Measurements from ENCODE around the gene PAX4.
A peak's percentile ranks its signal among the peaks of the same experiment; 100 is the strongest.

Gene PAX4

DNA sequence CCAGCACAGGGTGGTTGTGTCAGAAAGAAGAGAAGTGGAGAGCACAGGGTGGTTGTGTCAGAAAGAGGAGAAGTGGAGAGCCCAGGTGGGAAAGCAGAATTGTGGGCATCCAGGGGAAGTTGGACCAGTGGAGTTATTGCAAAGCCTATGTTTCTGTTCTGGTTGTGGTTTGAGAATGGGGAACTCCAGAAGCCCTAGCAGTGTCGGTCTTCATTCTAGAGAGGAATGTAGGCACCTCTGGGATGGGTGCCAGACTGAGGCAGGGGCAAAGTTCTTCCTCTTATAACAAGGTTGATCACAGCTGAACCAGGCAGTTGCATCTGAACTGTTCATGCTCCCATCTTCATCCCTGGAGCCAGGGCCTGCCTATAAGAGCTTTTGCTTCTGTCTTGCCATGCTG lies 23.5 kb downstream of the PAX4 start:
- no peak for DNase-seq (ENCODE audit: low read depth)
- TF ChIP-seq, protein P1, sequence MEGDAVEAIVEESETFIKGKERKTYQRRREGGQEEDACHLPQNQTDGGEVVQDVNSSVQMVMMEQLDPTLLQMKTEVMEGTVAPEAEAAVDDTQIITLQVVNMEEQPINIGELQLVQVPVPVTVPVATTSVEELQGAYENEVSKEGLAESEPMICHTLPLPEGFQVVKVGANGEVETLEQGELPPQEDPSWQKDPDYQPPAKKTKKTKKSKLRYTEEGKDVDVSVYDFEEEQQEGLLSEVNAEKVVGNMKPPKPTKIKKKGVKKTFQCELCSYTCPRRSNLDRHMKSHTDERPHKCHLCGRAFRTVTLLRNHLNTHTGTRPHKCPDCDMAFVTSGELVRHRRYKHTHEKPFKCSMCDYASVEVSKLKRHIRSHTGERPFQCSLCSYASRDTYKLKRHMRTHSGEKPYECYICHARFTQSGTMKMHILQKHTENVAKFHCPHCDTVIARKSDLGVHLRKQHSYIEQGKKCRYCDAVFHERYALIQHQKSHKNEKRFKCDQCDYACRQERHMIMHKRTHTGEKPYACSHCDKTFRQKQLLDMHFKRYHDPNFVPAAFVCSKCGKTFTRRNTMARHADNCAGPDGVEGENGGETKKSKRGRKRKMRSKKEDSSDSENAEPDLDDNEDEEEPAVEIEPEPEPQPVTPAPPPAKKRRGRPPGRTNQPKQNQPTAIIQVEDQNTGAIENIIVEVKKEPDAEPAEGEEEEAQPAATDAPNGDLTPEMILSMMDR (conservative IDR thresholded peaks at IDR 0.05; ENCODE audit: low read depth, low read length) = no peak
- H3K4me3 ChIP-seq (ENCODE audit: low read depth, low read length) = no peak overlapping the region

DNA sequence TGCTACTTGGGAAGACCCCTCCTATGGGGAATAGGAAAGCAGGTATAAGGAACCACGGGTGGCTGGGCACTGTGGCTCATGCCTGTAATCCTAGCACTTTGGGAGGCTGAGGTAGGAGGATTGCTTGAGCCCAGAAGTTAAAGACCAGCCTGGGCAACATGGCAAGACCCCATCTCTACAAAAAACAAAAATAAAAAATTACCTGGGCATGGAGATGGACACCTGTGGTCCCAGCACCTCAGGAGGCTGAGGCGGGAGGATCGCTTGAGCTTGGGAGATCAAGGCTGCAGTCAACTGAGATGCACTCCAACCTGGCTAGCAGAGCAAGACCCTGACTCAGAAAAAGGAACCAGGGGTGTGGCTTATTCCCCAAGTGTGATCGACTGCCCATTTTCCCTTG lies 25.4 kb downstream of the PAX4 start:
- DNase-seq (ENCODE audit: low read depth) = no peak
- H3K4me3 ChIP-seq (ENCODE audit: low read depth, low read length) = no peak overlapping the region
- TF ChIP-seq, protein P1 (conservative IDR thresholded peaks at IDR 0.05; ENCODE audit: low read depth, low read length) = no peak

DNA sequence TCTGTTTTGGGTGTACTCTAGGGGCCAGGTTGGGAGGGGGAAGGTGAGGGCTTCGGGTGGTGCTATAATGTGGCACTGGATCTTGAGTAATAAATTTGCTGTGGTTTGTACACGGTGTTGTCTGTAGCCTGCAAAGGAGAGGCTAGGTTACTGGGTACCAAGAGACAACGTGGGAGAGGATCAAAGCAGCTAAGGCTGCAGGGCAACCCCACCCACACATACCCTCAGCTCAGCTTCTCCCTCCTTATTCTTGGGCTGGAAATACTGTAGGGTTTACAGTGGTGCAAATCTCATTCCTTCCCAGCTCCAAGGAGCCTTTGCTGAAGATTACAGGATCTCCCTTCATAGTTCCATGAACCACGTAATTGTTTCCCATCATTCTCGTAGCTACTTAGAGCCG lies 26.4 kb downstream of the PAX4 start:
- H3K4me3 ChIP-seq (ENCODE audit: low read depth, low read length) = no peak overlapping the region
- TF ChIP-seq, protein P1 (conservative IDR thresholded peaks at IDR 0.05; ENCODE audit: low read depth, low read length) = no peak
- no peak for DNase-seq (ENCODE audit: low read depth)

DNA sequence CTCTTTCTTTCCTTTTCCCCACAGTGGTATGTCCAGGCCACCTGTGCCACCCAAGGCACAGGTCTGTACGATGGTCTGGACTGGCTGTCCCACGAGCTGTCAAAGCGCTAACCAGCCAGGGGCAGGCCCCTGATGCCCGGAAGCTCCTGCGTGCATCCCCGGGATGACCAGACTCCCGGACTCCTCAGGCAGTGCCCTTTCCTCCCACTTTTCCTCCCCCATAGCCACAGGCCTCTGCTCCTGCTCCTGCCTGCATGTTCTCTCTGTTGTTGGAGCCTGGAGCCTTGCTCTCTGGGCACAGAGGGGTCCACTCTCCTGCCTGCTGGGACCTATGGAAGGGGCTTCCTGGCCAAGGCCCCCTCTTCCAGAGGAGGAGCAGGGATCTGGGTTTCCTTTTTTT lies 26.8 kb downstream of the PAX4 start:
- DNase-seq (ENCODE audit: low read depth) = no peak

DNA sequence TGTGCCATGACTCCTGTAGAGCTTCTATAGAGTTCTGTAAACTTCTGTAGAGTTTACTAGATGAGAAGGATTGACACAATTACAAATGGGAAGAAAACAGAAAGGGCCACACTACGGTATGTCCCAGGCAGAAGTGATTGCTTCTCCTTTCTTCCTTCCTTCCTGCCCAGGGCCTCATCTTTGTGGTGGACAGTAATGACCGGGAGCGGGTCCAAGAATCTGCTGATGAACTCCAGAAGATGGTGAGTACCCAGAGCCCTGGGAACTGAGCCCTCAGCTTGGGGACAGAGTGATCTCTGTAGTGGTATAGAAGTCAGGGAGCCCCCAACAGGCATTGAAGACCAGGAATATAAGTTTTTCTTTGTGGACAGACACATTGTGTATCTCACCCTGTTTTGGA lies 28.0 kb downstream of the PAX4 start:
- no peak overlapping the region for H3K4me3 ChIP-seq (ENCODE audit: low read depth, low read length)
- no peak for DNase-seq (ENCODE audit: low read depth)
- TF ChIP-seq, protein P1 (conservative IDR thresholded peaks at IDR 0.05; ENCODE audit: low read depth, low read length) = no peak

More for the DNA sequence above, 26.8 kb downstream of the PAX4 start:
- TF ChIP-seq, protein P1 (conservative IDR thresholded peaks at IDR 0.05; ENCODE audit: low read depth, low read length) = no peak
- no peak overlapping the region for H3K4me3 ChIP-seq (ENCODE audit: low read depth, low read length)

DNA sequence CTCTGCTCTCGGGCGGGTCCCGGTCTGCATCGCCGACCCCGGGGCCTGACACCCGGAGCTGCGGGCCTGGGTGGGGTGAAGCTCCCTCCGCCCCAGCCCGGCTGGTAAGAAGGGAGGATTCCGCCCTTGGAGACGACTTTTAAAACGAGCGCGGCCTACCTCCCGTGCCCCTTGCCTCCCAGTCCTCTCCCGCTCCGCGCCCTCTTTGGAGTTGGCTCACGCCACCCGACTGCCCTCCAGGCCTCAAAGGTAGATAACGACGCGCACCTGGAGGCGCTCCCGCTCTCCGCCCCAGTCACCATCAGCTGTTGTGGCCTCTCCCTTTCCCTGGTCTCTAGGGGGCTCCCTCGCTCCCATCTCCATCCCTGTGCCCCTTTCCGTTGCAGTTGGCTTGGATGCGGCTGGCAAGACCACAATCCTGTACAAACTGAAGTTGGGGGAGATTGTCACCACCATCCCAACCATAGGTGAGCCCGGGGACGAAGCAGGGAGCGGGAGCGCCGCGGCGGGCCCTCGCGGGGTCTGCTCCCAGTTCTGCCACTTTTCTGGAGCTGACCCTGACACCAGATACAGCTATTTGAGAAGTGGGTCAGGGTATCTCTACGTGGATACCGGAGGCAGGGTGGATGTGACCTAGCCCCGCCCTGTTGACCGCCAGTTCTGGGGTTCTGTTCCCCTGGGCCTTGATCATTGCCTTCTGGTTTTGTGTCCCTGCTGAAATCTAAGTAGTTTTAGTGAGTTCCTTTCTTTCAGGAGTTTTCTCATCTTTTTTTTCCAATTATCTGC lies 29.1 kb downstream of the PAX4 start:
- peak overlapping the region; percentile 89 for H3K4me3 ChIP-seq (ENCODE audit: low read depth, low read length)
- peak; percentile 59 for DNase-seq (ENCODE audit: low read depth)
- TF ChIP-seq, protein P1 (conservative IDR thresholded peaks at IDR 0.05; ENCODE audit: low read depth, low read length) = peak; percentile 76

Data from choroid plexus epithelial cell (primary cell).